K562 treated with DMSO at 1 percent for 24 hours (cell line): ENCODE measurements around the gene ST8SIA2. TPM values are rescaled to one million over a fixed set of nuclear protein-coding genes. Genes with fewer than 3 reads are reported as not detected.

Experiments
- total RNA-seq: library from RNA; unstranded; fragments of 300-600 nt; gene quantifications from 2 replicates; pipeline ENCODE4 v1.2.3, GENCODE V29; 2022; ENCODE audit warnings: low read depth; ENCODE audit not compliant: insufficient read depth

ST8SIA2 gene
- total RNA-seq, result 0.13 TPM in 1 of 2 replicates, not detected in the other

GRCh38 chr15:92393071-92393979 lies at the start of gene ST8SIA2:
Gene ST8SIA2 (plus strand): TSS chr15:92393881. CDS start chr15:92394065, 184 bp downstream.

